NCI-H2107 treated with DMSO at 0.1 percent for 48 hours (cell line): ENCODE measurements around the gene OR51E1.
A peak's percentile ranks its signal among the peaks of the same experiment; 100 is the strongest.

Experiments
- DNase-seq: peaks from one replicate; lab custom pipeline; 2025; ENCODE audit not compliant: unreplicated experiment; lab: John Stamatoyannopoulos, UW

Gene OR51E1

GRCh38 chr11:4647766-4648165 is 4.0 kb downstream of the OR51E1 start:
- DNase-seq, result no peak

DNA sequence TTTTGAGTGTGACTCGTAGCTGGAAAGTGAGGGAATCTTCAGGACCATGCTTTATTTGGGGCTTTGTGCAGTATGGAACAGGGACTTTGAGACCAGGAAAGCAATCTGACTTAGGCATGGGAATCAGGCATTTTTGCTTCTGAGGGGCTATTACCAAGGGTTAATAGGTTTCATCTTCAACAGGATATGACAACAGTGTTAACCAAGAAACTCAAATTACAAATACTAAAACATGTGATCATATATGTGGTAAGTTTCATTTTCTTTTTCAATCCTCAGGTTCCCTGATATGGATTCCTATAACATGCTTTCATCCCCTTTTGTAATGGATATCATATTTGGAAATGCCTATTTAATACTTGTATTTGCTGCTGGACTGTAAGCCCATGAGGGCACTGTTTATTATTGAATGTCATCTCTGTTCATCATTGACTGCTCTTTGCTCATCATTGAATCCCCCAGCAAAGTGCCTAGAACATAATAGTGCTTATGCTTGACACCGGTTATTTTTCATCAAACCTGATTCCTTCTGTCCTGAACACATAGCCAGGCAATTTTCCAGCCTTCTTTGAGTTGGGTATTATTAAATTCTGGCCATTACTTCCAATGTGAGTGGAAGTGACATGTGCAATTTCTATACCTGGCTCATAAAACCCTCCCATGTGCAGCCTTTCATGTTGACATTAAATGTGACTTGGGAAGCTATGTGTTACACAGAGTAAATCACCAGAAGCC is 11.0 kb downstream of the OR51E1 start:
- no peak for DNase-seq

DNA sequence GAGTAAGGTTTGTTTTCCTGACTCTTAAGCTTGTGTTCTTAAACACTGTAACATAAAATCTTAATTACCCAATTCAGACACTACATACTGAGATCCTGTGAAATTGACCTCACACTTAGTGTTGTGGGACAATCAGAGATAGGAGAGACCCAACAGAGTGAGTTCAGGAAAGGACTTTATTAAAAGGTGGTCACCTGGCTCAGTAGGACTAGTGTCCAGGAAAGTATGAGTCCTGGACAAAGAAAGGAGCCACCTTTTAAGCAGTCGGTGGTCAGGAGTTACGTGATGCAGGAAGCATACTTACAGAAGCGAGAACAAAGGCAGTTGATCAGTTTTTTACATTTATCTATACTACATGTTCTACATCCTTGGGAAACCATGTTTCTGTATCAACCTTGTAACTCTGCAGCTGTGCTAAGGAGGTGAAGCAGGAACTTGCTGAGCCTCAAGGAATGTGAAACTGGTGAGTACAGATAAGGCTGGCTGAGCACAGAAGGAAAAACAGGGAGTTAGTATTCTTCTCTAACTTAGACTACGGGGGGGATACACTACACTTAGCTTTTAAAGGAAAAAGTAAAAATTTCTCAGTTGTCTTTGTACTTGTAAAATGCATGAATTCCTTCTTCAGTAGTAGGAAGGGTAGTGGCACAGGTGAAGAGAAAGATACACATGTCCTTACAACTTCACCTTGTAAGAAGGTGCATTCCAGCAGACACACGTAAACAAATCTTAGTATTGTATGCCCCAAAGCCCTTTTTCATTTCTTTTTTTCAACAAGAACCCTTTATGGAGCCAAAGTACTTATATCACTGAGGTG is 15.1 kb downstream of the OR51E1 start:
- no peak for DNase-seq

DNA sequence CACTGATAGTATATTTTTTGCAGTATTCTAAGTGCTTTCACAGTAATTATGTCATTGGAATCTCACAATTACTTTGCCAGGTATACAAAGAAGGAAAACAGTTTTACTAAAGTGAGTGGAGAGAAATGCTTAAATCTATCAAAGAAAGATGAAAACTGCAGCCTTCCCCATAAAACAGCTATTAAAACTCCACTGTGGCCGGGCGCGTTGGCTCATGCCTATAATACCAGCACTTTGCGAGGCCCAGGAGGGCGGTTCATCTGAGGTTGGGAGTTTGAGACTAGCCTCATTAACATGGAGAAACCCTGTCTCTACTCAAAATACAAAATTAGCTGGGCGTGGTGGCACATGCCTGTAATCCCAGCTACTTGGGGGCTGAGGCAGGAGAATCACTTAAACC is 19.1 kb downstream of the OR51E1 start:
- DNase-seq, result no peak

- DNase-seq, result no peak
Observed at GRCh38 chr11:4664183-4664582, 20.4 kb downstream of the OR51E1 start.

DNA sequence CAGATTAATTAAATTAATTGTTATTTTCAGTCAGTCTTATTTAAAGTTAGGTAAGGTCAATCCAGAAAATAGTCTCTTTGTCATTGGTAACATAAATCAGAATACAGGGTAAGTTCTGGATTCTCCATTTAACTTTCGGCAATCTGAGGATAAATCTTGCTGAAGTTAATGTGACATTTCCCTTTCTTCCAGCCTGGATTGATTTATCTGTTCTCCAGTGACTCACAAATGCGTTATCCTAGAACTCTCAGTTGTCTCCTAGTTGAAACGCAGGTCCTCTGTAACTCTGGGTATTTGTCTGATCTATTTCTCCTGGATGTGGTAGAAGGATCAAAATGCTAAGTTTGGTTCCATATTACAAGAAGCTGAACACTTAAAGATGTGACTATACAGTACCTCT is 21.0 kb downstream of the OR51E1 start:
- DNase-seq, result no peak

DNA sequence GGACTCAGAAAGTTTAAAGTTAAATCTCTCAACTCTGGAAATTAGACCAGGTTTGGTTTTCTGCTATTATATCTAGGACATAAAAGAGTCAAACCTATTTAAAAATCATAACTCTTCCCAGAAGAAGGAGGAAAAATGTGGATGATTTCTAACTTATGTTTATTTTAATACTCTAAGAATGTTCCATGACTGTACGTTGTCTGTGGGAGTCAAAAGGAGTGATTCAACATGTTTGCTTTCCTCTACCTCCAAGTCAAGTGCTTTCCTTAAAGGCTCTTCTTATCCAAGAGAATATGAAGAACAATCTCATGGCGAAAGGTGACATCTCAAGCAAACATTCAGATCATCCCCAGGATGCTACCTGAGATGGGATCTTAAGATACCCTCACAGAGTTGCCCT is 21.6 kb downstream of the OR51E1 start:
- DNase-seq, result no peak

GRCh38 chr11:4671741-4672140 is 28.0 kb downstream of the OR51E1 start:
- no peak for DNase-seq

DNA sequence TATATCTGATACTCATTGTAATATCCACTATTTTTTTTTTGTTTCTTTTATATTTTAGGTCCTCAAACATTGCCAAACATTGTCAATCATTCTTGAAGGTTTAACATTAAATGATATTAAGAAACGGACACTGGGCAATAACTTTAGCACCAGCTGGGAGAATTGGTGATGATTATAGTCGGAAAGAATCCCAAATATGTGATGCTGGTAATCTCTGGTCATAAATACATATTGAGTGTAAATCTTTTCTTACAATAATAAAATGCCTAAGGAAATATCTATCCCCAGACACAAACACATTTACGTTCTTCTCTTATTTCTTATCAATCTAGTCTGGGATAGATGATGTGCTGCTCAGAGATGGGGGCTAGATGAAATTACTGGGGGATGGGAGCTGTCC is 28.7 kb downstream of the OR51E1 start:
- no peak for DNase-seq

DNA sequence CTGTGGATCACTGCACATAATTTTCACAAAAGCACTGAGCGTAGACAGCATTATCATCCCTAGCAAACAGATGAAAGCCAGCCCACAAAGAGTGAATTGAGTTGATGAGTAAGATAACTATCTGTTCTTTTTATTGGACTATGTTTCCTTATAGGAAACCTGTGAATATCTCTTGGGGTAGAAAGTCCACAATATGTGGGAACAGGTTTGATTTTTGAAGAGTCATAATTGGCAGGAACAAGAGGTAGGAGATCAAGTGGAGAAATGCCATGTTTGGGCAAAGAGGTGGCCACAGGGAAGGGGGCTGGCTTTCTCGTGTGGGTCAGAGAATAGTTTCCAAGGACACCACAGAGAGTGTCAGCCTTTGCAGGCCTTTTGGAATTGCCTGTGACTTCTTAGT is 30.0 kb downstream of the OR51E1 start:
- DNase-seq, result no peak

- no peak for DNase-seq
Observed at GRCh38 chr11:4677948-4678347, 34.2 kb downstream of the OR51E1 start.

- no peak for DNase-seq
Observed at GRCh38 chr11:4680341-4680740, 36.6 kb downstream of the OR51E1 start.

DNA sequence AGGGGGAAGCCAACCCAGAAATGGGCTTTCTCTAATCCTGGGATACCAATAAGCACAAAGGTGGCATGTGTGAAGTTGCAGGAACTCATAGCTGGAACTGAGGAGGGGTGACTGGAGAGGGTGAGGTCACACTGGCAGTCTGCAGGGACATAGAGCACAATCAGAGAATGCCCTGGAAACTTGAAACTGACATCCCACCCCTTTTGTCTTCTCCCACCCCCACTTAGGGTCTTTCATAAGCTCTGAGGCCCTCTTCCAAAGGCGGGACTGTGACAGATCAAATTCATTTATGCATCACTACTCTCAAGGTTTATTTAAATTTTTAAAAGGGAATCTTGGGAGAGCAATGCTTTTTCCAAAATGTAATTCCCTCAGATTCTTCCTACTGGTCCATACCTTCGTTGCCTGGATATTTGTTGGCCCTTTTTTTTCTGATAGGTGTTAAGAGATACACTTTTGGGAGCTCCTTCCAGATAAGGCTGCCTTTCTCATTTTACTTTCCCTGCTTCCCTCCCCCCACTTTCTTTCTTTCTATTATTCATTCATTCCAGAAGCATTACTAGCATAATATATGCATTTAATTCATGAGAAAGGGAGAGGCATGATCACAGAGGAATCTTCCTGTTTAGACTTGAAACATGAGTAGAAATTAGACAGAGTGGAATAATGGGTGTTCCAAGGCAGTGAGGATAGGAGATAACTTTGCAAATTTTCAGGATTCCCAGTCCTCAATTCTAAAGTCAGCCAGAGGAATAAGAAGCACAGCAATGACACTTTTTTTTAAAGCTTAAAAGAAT is 39.0 kb downstream of the OR51E1 start:
- DNase-seq, result no peak

DNA sequence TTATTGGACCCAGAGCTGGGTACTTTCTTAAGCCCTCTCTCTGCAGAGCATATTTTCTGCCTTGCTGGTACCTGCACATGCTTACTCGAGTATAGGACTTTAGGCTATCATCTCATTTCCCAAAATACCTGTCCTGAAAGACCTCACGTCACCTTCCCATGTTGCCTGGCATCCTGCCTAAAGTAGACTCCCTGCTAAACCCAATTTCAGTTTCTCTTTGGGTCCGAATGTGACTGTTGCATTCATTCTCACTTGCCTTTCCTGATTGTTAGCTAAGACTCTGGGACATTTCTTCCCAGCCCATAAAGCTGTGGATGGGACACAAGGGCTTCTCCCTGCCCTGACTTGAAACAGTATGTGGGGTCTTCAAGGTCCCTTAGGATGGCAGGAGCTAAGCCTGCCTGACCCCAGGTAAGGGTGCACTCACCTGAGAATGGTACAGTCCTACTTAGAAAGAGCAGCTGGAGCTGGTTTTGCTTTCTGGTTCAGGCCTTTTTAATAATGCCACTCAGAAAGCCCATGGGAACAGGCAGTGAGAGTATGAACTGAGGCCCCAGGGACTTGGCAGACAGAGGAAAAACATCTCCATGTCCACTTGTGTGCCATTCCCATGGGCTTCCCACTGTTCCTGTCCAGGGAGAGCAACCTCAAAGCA is 41.0 kb downstream of the OR51E1 start:
- DNase-seq, result peak; percentile 49

DNA sequence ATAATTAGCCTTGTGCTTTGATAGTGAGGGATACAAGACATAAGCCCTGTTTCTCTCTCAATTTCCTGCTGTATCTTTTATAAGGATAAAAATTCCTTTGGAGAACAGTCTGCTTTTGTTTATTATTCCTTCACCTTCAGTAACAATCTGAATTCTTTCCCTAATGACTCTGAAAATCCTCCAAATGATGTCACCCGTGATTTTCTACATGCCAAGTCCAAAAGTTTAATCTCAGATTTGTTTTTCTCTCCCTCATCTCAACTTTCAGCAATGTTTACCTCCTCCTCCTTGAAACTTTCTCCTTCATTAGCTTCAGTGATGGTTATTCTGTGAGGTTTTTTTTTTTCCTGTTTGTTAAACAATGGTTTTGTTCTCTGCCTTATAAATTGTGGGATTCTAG is 51.7 kb downstream of the OR51E1 start:
- DNase-seq, result no peak

DNA sequence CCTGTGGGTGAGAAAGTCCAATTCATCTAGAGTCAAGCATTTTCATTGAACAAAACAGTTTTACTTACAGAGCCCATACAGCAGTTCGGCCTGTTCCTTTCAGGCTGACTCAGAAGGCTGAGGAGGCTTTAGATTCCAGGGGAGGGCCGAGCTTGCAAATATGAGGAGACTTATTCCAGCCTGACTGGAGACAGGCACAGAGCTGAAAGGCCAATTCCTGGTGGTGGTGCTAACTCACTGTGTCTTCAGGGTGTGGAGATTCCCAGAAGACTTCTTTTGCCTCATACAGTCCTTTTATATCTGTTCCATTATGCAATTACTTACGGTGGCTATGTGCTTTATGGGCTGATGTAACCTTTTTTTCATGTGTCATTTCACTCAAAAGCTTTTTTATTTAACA is 53.8 kb downstream of the OR51E1 start, which contains the start of gene OR51E2:
TSS of gene OR51E2 (minus strand) at position 269 of the 400 bp plus-strand sequence. CDS start 15,142 bp downstream, outside the sequence.
- DNase-seq, result no peak

GRCh38 chr11:4699697-4700435 is 56.1 kb downstream of the OR51E1 start:
- no peak for DNase-seq

- no peak for DNase-seq
Observed at GRCh38 chr11:4700436-4700820, 56.6 kb downstream of the OR51E1 start.

DNA sequence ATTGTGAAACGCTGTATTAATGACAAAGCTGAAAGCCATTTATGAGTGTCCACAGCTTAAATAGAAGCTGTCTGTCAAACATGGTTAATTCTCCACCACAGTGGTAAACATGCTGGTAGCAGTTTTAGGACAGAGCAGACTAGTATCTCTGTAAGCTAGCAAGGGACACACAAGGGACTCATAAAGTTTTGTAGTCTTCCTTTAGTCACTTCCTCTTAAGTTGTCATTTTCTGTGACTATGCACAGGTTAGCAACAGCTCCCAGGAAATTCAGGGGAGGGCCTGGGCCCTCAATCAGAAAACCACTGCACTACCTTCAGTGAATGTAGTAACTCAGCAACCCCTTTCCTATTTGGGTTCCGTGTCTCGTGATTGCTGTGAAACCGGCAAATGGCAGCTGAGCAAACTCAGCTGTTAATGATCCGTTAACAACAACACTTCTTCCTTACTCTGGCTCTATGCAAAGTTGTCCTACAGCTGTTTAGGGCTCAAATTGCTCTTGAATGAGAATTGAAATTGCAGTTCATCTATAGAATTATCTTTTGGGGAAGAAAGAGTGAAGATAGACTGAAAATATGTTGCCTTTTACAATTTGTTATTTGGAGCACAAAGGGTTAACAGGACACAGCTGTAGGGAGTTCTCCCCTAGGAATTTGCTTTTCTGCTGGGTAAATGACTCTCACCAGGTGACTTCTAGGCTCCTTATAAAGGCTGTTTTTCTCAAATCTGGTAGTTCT is 60.4 kb downstream of the OR51E1 start, which contains the start of gene MMP26:
TSS of gene MMP26 (plus strand) at position 731 of the 736 bp plus-strand sequence.
- DNase-seq, result peak; percentile 83
